WTC11 (cell line): Measurements from ENCODE around the gene SLC15A1. TPM values are rescaled to one million over a fixed set of nuclear protein-coding genes. Genes with fewer than 3 reads are reported as not detected.

Experiments
- ATAC-seq: fragments of 200-7000 bp; cut with Tn5 transposase; 2 replicates; pipeline ENCODE4 v1.10.0; 2021; ENCODE audit warnings: mild to moderate bottlenecking, moderate library complexity
- CTCF ChIA-PET: fragments of 300-600 bp; sonication (Branson Sonifier 250); formaldehyde crosslinking; loops from one replicate; lab custom pipeline; 2021; ENCODE audit warnings: antibody characterized with exemption; lab: Charles Lee
- POLR2A ChIA-PET: fragments of 350-600 bp; sonication (Branson Sonifier 250); formaldehyde crosslinking; loops from one replicate; lab custom pipeline; 2021; ENCODE audit warnings: antibody characterized with exemption; lab: Charles Lee
- DNase-seq: peaks from one replicate; pipeline ENCODE4 v3.0.0; 2021; ENCODE audit warnings: low spot score
- H3K27ac Mint-ChIP-seq: 2 replicates; pipeline ENCODE4 v1.8.0; 2021; ENCODE audit warnings: mixed read lengths
- H3K27me3 Mint-ChIP-seq: 2 replicates; pipeline ENCODE4 v1.8.0; 2021; ENCODE audit warnings: low read depth, mild to moderate bottlenecking, moderate library complexity, mixed read lengths
- H3K36me3 Mint-ChIP-seq: 2 replicates; pipeline ENCODE4 v1.8.0; 2021; ENCODE audit warnings: mixed read lengths
- H3K4me1 Mint-ChIP-seq: 2 replicates; pipeline ENCODE4 v1.8.0; 2022; ENCODE audit warnings: mixed read lengths
- H3K4me3 Mint-ChIP-seq: 2 replicates; pipeline ENCODE4 v1.8.0; 2021; ENCODE audit warnings: mild to moderate bottlenecking, moderate library complexity, mixed read lengths
- H3K9me3 Mint-ChIP-seq: 2 replicates; pipeline ENCODE4 v1.8.0; 2021; ENCODE audit warnings: mixed read lengths
- ARID4B ChIP-seq: sonication (generic); formaldehyde crosslinking; IDR thresholded peaks from 2 replicates; pipeline ENCODE4 v1.8.0; 2023; ENCODE audit warnings: missing genetic modification reagents, mild to moderate bottlenecking, borderline replicate concordance
- CREB1 ChIP-seq: sonication (generic); formaldehyde crosslinking; IDR thresholded peaks from 2 replicates; pipeline ENCODE4 v1.8.0; 2023; ENCODE audit warnings: mild to moderate bottlenecking, missing genetic modification reagents
- MXD4 ChIP-seq: fragments of 250-450 bp; sonication (Bioruptor Pico); IDR thresholded peaks from 2 replicates; pipeline ENCODE4 v1.8.0; 2021; ENCODE audit warnings: mild to moderate bottlenecking, moderate library complexity, borderline replicate concordance
- PRDM15 ChIP-seq: sonication (generic); formaldehyde crosslinking; IDR thresholded peaks from 2 replicates; pipeline ENCODE4 v1.8.0; 2022; ENCODE audit warnings: missing genetic modification reagents
- SMAD3 ChIP-seq: sonication (generic); formaldehyde crosslinking; IDR thresholded peaks from 2 replicates; pipeline ENCODE4 v1.8.0; 2022; ENCODE audit warnings: missing genetic modification reagents, mild to moderate bottlenecking, borderline replicate concordance
- SP1 ChIP-seq: sonication (generic); formaldehyde crosslinking; conservative IDR thresholded peaks from 2 replicates; pipeline ENCODE4 v1.8.1; 2022; ENCODE audit warnings: missing genetic modification reagents
- TCF7 ChIP-seq: sonication (generic); formaldehyde crosslinking; IDR thresholded peaks from 2 replicates; pipeline ENCODE4 v1.8.0; 2022; ENCODE audit warnings: mild to moderate bottlenecking, low read depth, missing genetic modification reagents, moderate library complexity
- ZBTB21 ChIP-seq: sonication (generic); formaldehyde crosslinking; IDR thresholded peaks from 2 replicates; pipeline ENCODE4 v1.8.1; 2023; ENCODE audit warnings: mild to moderate bottlenecking, missing genetic modification reagents, borderline replicate concordance
- ZMAT4 ChIP-seq: fragments of 250-450 bp; sonication (Bioruptor Pico); IDR thresholded peaks from 2 replicates; pipeline ENCODE4 v1.9.0; 2021; ENCODE audit warnings: mild to moderate bottlenecking
- ZNF423 ChIP-seq: fragments of 250-450 bp; sonication (Bioruptor Pico); IDR thresholded peaks from 2 replicates; pipeline ENCODE4 v2.1.2; 2022; ENCODE audit warnings: mild to moderate bottlenecking, moderate library complexity
- ZNF425 ChIP-seq: fragments of 250-450 bp; sonication (Bioruptor Pico); conservative IDR thresholded peaks from 2 replicates; pipeline ENCODE4 v1.9.0; 2021; ENCODE audit warnings: mild to moderate bottlenecking
- total RNA-seq: library from RNA; stranded (reverse); gene quantifications from 3 replicates; pipeline ENCODE4 v1.2.3, GENCODE V29; 2021
- TF ChIP-seq, protein P1 (sequence below): sonication (generic); formaldehyde crosslinking; IDR thresholded peaks from 2 replicates; pipeline ENCODE4 v1.8.1; 2023; ENCODE audit warnings: mild to moderate bottlenecking, missing genetic modification reagents

The SLC15A1 gene
- total RNA-seq, 1 experiment from 2014 or later = 2.3 TPM

DNA sequence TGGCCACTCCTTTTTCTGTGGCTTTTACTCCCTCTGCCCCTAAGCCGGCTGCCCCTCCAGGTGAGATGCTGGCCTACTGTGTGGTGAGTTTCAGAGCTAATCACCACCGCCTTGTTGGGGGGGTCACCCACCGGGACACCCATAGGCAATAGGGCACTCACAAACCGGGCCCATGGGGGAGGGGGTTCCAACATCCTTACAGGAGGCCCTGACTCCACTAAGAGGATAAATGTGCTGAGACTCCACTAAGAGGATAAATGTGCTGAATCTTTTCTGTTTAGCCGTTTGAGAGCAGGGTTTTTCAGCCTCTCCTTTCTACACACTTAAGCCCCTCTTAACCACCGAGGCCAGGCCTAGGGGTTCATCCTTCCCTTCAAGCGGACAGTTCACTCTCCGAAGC, 73.7 kb downstream of the SLC15A1 start (continued):
- TF ChIP-seq, protein P1, sequence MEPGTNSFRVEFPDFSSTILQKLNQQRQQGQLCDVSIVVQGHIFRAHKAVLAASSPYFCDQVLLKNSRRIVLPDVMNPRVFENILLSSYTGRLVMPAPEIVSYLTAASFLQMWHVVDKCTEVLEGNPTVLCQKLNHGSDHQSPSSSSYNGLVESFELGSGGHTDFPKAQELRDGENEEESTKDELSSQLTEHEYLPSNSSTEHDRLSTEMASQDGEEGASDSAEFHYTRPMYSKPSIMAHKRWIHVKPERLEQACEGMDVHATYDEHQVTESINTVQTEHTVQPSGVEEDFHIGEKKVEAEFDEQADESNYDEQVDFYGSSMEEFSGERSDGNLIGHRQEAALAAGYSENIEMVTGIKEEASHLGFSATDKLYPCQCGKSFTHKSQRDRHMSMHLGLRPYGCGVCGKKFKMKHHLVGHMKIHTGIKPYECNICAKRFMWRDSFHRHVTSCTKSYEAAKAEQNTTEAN = no peak
- no peak for TF ChIP-seq ZMAT4 (CRISPR knock-in tag)
- TF ChIP-seq PRDM15 (CRISPR knock-in tag) = no peak
- TF ChIP-seq ZBTB21 = no peak
- no peak for TF ChIP-seq CREB1

GRCh38 chr13:98677398-98677797, 75.1 kb downstream of the SLC15A1 start:
- POLR2A ChIA-PET = no interaction called here
- no peak for ATAC-seq
- CTCF ChIA-PET = interaction anchor here (2.1 kb wide), 1 partner anchor 232 kb away, joined by 7 read pairs; no protein-coding TSS in a partner anchor
- peaks cover 3% of the 10 kb centered on the region; the same call in 1 of the 2 replicates for H3K27me3 Mint-ChIP-seq
- no peaks in the 10 kb centered on the region for H3K36me3 Mint-ChIP-seq
- H3K4me1 Mint-ChIP-seq = peaks cover 45% of the 10 kb centered on the region
- H3K27ac Mint-ChIP-seq = no peak overlapping the region
- no peak for DNase-seq
- H3K9me3 Mint-ChIP-seq = peaks cover 5% of the 10 kb centered on the region; the same call in 1 of the 2 replicates
- no peak overlapping the region for H3K4me3 Mint-ChIP-seq
- TF ChIP-seq SMAD3 (CRISPR knock-in tag) (no peak), MXD4 (CRISPR knock-in tag) (no peak), ZNF423 (no peak), ARID4B (no peak)

DNA sequence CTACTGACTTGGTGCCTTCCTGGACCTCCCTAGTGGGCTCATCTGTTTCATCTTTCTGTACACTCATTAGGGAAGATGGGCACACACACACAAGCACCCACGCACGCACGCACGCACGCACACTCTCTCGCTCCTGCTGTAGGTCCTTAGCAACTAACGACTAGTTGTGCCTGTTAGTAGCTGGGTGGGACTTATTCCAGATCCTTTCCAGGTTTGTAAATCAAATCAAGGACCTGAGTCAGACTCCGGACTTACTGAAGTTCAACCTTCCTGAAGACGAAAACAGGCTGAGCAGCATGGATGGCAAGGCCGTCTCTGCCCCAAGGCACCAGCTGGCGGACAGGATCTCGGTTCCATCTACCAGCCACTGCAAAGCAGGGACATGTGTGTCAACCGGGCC, 76.2 kb downstream of the SLC15A1 start:
- Mint-ChIP-seq H3K36me3 (no peaks in the 10 kb centered on the region), H3K4me1 (peaks cover 41% of the 10 kb centered on the region), H3K27me3 (peaks cover 3% of the 10 kb centered on the region; the same call in 1 of the 2 replicates), H3K4me3 (no peak overlapping the region), H3K27ac (no peak overlapping the region), H3K9me3 (peaks cover 5% of the 10 kb centered on the region; the same call in 1 of the 2 replicates)
- no peak for ATAC-seq
- no peak for DNase-seq
- TF ChIP-seq, protein P1 = no peak
- TF ChIP-seq ZNF425 = no peak
- TF ChIP-seq SP1 (CRISPR knock-in tag) = no peak
- TF ChIP-seq ARID4B = no peak
- TF ChIP-seq TCF7 (CRISPR knock-in tag) = no peak
- ChIA-PET CTCF (interaction anchor here (2.1 kb wide), 1 partner anchor 231 kb away, joined by 7 read pairs; no protein-coding TSS in a partner anchor), POLR2A (no interaction called here)
